ENCODE results near the gene MAPK8IP1.

GRCh38 chr11:45910623-45911022 lies 25.2 kb downstream of the MAPK8IP1 start:
- TF ChIP-seq CTCF (IDR thresholded peaks at IDR 0.05) (no peak), POLR2A (IDR thresholded peaks at IDR 0.05) (no peak)

Measured in lower leg skin (tissue), 3 donors.